KBM-7 (cell line): ENCODE results near the gene IRF3.

Experiments
- DNase-seq: peaks from one replicate; pipeline ENCODE4 v3.0.0-alpha.2; 2015
- in situ Hi-C: fragments of 300-500 bp; cut with MboI; formaldehyde crosslinking; loops from 2 replicates; pipeline ENCODE4 v1.14.3; 2020; ENCODE audit warnings: low sequenced_read_pairs, low pct_unique_long_range_greater_than_20kb, mixed read lengths

IRF3 gene

DNA sequence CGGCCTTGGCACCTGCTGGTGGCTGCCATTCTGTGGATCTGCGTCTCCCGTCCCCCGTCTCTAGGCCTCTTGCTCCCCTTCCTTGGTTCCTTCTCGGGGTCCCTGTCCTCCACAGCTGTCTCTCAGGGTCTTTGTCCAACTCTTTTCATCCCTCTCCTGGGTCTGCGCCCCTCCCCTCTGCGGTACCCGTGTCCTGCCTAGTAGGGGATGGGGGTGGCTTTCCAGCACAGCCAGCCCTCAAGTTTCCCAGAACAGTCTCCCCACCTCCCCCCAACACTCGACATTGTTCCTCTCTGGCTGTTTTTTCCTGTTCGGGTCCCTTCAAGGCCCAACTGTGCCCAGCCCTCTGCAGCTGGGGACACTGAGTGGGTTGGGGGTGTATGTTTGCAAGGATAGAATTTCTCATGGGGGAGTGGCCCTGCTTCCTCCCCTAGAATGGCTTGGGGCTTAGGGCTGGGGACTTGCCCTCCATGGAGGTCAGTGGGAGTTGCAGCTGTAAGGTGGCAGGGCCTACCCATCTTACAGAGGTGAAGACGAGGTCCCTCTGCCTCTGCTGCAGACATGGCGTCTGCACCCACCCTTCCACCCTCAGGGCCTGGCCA, 23.0 kb upstream of the IRF3 start:
- in situ Hi-C loops: no loop called here
- no peak for DNase-seq

DNA sequence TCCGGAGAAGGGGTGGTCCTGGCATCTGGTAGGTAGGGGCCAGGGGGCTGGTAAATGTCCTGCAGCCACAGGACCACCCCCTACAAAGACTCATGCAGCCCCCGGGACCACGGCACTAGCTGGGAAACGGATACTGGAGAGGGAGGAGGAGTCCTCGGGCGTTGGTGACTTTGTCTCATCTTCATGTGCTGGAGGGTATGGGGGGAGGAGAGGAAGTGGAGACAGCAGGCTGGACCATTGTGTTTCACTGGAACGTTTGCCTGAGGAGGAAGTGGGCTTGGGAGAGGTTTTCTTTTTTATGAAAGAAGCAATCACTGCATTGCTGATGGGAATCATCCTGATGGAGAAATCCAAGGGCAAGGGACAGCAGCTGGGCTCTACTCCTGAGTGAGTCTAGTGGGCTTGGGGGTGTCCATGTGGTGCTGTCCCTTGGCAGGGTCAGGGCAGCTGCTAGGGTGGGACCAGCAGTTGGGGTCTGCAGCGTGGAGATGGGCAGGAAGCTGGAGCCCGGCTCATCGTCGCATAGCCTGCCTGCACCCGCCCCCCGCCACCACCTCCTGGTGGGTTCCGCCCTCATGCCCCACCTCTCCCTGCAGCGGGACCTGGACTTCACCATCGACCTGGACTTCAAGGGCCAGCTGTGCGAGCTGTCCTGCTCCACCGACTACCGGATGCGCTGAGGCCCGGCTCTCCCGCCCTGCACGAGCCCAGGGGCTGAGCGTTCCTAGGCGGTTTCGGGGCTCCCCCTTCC, 22.1 kb upstream of the IRF3 start:
- DNase-seq: peak; percentile 56
- in situ Hi-C loops: no loop called here

DNA sequence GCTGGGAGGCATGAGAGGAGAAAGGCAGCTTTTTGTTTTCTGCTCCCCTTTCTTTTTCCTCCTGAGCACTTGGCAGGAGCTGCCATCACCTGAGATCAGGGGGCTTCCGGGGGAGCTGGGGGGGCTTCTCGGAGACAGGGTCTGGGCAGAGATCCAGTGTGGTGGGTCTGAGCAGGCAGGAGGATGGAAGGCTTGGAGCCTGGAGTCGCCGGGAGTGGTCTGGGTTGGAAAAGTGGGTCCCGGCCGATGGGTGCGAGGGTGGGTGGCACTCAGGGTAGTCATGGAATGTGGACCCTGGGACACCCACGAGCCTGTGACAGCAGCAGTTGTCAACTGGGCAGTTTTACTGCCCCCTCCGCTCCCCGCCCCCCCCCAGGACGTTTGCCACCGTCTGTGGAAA, 21.5 kb upstream of the IRF3 start:
- DNase-seq: no peak
- in situ Hi-C loops: no loop called here

DNA sequence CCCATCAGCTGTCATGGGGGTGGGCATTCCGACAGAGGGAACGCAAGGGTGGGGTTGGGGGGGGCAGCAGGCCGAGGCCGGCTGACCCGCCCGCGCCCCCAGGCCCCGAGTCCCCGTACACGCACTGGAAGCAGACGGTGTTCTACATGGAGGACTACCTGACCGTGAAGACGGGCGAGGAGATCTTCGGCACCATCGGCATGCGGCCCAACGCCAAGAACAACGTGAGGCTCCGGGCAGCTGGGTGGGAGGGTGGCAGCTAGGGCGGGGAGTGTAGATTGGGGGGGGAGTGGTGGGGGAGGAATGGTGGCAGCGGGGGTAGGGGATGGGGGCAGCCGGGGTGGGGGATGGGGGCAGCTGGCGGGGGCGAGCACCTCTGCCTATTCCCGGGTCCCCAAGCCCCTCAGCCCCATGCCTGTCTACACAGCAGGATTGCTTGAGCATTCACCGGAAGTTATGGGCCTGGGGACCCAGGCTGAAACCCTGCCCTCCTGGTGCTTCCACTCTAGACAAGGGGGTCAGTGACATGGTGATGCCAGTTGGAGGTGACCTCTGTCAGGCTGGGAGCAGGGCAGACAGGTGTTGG, 20.9 kb upstream of the IRF3 start:
- DNase-seq: no peak
- in situ Hi-C loops: no loop called here

DNA sequence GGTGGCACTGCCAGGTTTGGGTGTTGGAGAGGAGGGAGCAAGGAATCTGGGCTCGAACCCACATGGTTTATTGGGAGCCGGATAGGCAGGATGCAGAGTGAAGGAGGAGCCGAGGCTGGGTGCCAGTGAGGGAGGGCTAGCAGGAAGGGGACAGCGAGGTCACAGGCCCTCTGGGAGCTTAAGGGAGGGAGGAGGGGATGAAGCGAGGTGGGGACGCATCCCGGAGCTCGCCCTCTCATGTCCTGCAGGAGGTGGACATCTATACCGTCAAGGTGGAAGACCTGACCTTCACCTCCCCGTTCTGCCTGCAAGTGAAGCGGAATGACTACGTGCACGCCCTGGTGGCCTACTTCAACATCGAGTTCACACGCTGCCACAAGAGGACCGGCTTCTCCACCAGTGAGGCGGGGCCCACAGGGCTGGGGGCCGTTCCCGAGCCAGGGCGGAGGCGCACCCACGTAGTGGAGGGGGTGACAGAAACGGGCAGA, 20.2 kb upstream of the IRF3 start:
- in situ Hi-C loops: no loop called here
- DNase-seq: no peak

DNA sequence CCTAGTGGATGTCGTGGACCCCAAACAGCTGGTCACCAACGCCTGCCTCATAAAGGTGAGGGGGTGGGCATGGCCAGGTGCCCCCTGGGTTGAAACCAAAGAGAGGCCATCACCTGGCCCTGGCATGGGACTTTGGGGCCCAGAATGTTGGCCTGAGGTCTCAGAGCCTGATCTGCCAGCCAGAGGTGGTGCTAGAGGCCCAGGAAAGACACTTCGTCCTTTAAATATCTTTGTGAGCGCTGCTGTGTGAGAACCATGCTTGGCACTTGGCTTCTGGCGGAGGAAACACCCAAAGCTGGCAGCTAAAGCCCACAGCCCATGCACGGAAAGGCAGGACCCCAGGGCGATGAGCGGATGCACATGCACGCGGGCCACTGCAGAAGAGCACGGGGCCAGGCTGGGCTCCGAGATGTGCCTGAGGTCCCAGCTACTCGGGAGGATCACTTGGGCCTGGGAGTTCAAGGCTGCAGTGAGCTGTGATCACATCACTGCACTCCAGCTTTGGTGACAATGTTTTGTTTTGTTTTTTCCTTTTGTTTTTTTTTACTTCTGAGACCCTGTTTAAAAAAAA, 19.4 kb upstream of the IRF3 start:
- DNase-seq: no peak
- in situ Hi-C loops: no loop called here

DNA sequence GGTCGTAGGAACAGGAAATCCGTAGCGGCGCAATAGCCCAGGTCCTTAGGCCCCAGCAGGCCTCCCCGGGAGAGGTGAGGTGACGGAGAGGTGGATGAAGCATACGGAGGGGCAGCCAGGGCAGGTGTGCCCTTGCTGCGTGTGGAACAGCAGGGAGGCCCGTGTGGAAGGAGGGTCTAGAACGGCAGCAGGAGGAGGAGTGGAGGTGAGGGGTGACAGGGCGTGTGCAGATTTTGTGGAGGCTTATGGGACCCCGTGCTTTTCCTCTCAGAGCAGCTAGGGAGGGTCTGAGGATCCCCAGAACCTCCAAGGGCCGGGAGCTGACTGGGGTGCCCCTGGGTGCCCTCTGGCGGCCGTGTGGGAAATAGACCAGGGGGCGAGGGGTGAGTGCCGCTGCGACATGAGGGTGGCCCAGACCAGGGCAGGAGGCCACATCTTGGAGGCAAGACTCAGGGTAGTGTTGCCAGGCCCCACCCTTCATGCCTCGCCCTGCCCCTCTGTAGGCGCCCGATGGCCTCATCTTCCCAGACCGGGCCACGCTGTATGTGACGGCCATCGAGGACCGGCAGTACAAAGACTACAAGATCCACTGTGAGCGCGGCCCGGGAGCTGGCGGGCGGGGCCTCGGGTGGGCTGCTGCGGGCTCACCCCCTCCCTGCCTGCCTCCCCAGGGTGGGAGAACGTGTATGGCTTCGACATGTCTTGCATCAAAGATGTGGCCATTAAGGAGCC, 18.8 kb upstream of the IRF3 start:
- in situ Hi-C loops: no loop called here
- no peak for DNase-seq

DNA sequence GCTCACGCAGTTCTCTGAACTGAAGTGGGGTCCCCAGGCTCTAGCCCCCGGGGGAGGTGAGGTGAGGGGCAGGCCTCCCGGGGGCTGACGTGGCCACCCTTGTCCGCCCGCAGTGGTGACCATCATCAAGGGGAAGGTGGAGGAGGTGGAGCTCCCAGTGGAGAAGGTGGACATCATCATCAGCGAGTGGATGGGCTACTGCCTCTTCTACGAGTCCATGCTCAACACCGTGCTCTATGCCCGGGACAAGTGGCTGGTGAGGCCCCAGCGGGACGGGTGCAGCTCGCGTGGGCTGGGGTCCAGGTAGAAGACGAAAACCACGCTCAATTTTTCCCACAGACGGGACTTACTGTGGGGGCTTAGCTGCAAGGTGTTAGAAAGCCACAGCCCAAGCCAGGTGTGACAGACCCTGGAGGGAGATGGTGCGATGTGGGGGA, 18.2 kb upstream of the IRF3 start:
- DNase-seq: no peak
- in situ Hi-C loops: no loop called here

DNA sequence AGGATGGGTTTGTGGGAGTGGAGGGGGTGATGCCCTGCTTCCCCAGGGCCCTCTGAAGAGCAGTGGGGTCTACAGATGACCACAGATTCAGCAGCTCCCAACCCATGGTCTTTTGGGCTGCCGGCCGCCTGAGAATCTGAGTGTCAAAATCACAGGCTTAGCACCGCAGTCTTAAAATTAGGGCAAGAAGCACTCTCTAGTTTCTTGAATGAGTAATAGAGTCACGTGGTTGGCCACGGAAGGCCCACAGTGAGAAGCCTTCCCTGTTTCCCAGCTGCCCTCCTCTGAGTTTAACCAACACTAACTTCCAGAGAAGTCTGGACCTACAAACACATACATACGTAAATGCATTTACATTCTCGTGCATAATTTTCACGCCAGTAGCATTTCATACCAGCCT, 16.6 kb upstream of the IRF3 start:
- in situ Hi-C loops: no loop called here
- DNase-seq: no peak

DNA sequence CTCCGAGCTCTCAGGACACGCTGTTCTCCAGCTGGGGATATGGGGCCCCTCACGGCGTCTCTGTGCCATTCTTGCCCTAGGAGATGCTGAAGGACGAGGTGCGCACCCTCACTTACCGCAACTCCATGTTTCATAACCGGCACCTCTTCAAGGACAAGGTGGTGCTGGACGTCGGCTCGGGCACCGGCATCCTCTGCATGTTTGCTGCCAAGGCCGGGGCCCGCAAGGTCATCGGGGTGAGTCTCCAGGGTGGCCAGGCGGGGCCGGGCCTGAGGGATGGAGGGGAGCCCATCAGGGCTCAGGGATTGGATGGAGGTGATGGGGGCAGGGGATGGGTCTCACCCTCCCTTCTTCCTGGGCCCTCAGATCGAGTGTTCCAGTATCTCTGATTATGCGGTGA, 16.2 kb upstream of the IRF3 start:
- in situ Hi-C loops: no loop called here
- DNase-seq: no peak

DNA sequence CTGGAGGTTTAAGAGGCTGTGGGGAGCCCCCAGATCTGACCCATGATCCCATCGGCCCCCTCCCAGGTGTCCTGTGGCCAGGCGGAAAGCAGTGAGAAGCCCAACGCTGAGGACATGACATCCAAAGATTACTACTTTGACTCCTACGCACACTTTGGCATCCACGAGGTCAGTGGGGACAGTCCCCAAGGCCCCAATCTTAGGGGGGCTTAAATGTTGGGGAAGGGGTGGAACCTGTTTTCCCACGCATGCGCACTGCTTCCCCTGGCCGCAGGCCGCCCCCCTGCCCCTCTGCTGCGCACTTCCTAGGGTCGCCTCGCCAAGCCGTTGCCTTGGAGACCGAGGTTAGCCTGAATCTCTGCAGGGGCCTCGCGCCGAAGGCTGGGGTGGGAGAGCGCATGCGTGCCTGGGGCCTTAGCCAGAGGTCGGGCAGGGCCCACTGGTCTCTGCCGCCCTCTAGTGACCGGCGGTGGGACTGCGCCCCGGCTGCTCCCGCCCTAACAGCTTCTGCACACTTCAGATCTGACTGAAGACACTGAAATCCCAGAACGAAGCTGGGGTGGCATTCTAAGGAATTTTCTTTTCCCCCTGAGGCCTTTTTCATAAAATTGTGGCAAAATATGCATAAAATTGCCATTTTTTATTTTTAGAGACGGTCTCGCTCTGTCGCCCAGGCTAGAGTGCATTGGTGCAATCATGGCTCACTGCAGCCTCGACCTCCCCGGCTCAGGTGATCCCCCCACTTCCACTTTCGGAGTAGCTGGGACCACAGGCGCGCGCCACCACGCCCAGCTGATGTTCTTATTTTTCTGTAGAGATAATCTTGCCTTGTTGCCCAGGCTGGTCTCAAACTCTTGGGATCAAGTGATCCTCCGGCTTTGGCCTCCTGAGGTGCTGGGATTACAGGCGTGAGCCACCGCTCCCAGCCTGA, 15.0 kb upstream of the IRF3 start:
- peak; percentile 95 for DNase-seq
- in situ Hi-C loops: no loop called here

DNA sequence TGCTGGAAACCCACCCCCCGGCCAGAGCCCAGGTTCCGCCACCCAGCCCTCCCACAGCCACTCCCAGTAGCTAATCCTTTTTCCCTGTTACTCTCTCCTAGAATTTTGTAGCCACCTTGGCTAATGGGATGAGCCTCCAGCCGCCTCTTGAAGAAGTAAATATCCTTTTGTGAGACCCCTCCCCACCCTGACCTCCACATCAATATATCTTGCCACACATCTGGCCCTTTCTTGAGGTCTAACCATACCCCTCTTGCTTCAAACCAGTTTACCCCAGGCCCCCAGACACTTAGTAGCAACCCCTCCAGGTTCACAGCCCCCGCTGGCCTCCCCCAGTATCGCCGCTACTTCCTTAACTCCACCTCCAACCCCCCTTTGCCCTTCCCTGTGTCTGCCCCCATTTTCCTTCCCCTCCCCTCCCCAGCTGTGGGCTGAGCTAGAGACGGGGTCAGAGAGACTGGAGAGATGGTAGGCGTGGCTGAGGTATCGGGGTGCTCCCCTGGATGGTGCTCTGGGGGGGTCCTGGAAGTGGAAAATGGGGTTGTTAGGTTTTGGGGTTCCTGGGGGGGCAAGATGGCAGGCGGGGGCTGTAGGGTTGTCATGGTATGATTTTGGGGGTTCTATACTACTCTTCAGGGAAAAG, 14.2 kb upstream of the IRF3 start:
- in situ Hi-C loops: no loop called here
- DNase-seq: no peak

DNA sequence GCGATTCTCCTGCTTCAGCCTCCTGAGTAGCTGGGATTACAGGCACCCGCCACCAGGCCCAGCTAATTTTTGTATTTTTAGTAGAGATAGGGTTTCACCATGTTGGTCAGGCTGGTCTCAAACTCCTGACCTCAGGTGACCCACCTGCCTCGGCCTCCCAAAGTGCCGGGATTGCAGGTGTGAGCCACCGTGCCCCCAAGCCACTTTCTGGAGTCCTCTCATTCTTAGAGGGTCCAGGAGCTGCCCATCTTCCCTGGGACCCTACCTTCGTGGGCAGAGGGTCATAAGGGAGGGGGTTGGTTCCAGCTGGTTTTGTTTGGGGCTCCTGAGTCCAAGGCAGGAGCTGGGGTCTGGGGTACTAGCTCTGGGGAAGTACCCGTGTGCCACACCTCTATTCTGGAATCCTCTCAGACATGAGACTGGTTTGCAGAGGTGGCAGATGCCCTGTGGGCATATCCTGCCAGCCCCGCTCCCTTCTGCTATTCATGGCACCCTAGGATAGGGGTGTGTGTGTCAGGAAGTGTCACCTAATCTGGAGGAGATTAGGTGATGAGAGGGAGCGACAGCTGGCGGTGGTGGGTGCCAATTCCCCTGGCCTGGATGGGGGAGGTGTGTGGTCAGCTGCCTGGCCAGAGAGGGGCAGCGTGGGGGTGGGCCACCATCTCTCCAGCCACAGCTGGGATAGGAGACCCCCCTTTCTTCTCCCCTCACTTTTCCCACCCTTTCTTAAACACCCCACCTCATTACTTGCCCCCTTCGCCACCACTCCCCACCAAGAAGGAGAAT, 13.5 kb upstream of the IRF3 start:
- no peak for DNase-seq
- in situ Hi-C loops: no loop called here

DNA sequence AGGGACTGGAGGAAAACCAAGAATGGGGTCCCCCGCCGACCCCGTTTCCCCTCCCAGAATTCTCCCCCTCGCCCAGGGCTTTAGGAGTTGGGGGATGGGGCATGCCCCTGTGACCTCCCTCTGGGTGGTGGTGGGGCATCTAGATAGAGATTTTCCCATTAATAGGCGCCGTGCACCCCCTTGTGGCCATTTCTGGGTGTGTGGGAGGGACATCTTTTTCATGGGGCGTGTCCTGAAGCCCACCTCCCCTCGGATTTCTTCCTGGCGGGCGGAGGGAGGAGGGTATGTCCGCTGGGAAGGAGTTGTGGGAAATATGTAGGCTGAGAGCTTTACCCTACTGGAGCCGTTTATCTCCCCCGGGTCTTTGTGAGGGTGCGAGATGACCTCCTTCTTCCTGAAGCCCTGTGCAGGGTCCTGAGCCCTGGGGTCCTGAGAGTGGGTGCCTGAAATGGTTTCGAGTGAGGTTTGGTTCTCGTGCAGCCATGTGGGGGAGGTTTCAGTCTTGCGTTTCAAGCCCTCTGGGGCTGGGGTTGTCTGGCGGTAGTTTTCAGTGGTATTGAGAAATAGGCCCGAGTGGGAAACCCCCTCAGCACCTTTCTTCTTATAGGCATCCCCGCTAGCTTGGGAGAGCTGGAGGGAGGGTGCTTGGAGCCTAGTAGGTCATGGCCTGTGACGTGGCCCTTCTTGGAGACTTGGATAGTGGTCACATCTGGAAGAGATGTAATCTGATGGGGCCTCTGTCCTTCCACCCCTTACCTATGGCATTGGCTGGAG, 12.4 kb upstream of the IRF3 start:
- peak; percentile 85 for DNase-seq
- in situ Hi-C loops: no loop called here

DNA sequence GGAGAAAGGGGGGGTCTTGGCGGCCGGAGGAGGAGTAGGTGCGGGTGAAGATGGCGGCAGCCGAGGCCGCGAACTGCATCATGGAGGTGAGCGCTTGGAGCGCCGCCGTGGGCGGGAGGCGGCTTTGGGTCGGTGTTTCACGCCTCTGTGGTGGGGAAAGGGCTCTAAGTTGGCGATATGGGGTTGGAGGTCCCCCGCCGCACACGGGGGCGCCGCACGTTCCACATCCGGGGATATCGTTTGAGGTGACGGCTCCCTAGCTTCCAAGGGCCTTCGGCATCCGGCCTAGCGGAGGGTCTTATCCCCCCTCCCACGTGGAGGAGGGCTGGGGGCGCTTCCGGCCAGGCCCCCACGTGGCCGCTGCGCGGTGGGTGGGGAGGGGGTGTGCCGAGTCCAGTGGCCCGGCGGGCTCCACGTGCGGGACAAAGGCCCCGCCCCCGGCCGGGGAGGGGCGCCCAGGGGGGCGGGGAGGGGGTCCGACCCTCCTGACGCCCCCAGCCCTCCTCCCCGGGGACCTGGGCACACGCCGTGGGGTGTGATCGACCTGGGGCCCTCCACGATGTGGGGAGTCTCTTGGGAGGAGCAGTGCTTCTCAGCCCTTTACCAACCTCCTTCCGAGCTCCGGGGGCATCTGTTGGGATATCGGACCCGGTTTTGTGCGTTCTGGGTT, 11.7 kb upstream of the IRF3 start, which contains the start of gene PRMT1:
TSS of gene PRMT1 (plus strand) at position 41 of the 670 bp plus-strand sequence. CDS start at position 51, 10 bp downstream.
- in situ Hi-C loops: no loop called here
- no peak for DNase-seq

DNA sequence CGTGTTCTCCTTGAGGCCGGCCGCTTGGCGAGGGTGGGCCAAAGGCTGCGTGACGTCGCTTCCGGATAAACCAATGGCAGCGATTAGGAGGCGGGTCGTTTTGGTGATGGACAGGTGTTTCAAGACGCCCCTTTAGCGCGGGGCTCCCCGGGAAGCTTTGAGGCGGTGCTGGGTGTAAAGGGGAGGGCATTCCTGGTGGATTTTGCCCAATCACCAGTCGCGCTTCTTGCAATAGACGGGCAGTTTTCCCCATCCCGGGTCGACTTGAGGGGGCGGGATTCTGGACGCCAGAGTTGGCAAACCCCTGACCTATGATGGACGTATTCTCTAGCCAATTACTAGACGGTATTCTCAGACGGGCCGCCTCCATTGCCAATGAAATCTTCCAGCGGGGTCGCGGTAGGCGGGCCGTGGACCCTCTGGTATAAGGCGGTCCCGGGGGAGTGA, 11.2 kb upstream of the IRF3 start:
- in situ Hi-C loops: no loop called here
- DNase-seq: peak; percentile 100
